GM21825 (cell line): ENCODE data around the gene CNTN3.

ENCODE experiments used
- ATAC-seq: cut with Tn5 transposase; IDR thresholded peaks from one replicate; pipeline ENCODE4 v1.9.1; 2021; ENCODE audit warnings: mild to moderate bottlenecking, moderate library complexity; ENCODE audit not compliant: unreplicated experiment

Gene CNTN3

GRCh38 chr3:74614107-74614967, at the start of gene CNTN3:
TSS of gene CNTN3 (minus strand) at chr3:74614659. CDS start at chr3:74521112, 93,547 bp downstream.
- ATAC-seq: no peak

- ATAC-seq: no peak
Observed at GRCh38 chr3:74663178-74663577, 48.7 kb upstream of the CNTN3 start.

- no peak for ATAC-seq
Observed at GRCh38 chr3:74661672-74662071, 47.2 kb upstream of the CNTN3 start.

- no peak for ATAC-seq
Observed at GRCh38 chr3:74651885-74652284, 37.4 kb upstream of the CNTN3 start.

- no peak for ATAC-seq
Observed at GRCh38 chr3:74651292-74651691, 36.8 kb upstream of the CNTN3 start.

- no peak for ATAC-seq
Observed at GRCh38 chr3:74648107-74648506, 33.6 kb upstream of the CNTN3 start.

- ATAC-seq: no peak
Observed at GRCh38 chr3:74646094-74646493, 31.6 kb upstream of the CNTN3 start.

GRCh38 chr3:74643636-74644035, 29.2 kb upstream of the CNTN3 start:
- ATAC-seq: no peak

GRCh38 chr3:74642876-74643275, 28.4 kb upstream of the CNTN3 start:
- ATAC-seq: no peak

- no peak for ATAC-seq
Observed at GRCh38 chr3:74640211-74640610, 25.8 kb upstream of the CNTN3 start.

- ATAC-seq: no peak
Observed at GRCh38 chr3:74639681-74640080, 25.2 kb upstream of the CNTN3 start.

- no peak for ATAC-seq
Observed at GRCh38 chr3:74636981-74637380, 22.5 kb upstream of the CNTN3 start.

- ATAC-seq: no peak
Observed at GRCh38 chr3:74633021-74633420, 18.6 kb upstream of the CNTN3 start.

- ATAC-seq: no peak
Observed at GRCh38 chr3:74631351-74632140, 17.1 kb upstream of the CNTN3 start.

- ATAC-seq: no peak
Observed at GRCh38 chr3:74630602-74631001, 16.1 kb upstream of the CNTN3 start.

GRCh38 chr3:74626011-74626410, 11.6 kb upstream of the CNTN3 start:
- ATAC-seq: no peak

- no peak for ATAC-seq
Observed at GRCh38 chr3:74624301-74624700, 9.8 kb upstream of the CNTN3 start.

- ATAC-seq: no peak
Observed at GRCh38 chr3:74623261-74623836, 8.9 kb upstream of the CNTN3 start.

GRCh38 chr3:74621581-74621980, 7.1 kb upstream of the CNTN3 start:
- no peak for ATAC-seq

- no peak for ATAC-seq
Observed at GRCh38 chr3:74617776-74618175, 3.3 kb upstream of the CNTN3 start.

GRCh38 chr3:74613521-74614106, 845 bp downstream of the CNTN3 start:
- ATAC-seq: no peak
